Measurements from ENCODE around the gene FBXO34.

Gene FBXO34

DNA sequence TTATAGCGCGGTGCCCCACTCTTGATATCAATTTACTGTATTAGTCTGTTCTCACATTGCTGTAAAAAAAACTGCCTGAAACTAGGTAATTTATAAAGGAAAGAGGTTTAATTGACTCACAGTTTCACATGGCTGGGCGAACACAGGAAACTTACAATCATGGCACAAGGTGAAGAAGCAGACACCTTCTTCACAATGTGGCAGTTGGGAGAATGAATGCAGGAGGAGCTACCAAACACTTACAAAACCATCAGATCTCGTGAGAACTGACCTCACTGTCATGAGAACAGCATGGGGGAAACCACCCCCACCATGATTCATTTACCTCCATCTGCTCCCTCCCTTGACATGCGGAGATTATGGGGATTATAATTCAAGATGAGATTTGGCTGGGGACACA lies 42.3 kb downstream of the FBXO34 start:
- Mint-ChIP-seq H3K4me3 (no peak overlapping the region), H3K4me1 (peaks cover 7% of the 10 kb centered on the region), H3K36me3 (peaks cover 58% of the 10 kb centered on the region), H3K27me3 (no peaks in the 10 kb centered on the region), H3K27ac (no peak overlapping the region), H3K9me3 (peaks cover 27% of the 10 kb centered on the region)
- ATAC-seq = no peak

DNA sequence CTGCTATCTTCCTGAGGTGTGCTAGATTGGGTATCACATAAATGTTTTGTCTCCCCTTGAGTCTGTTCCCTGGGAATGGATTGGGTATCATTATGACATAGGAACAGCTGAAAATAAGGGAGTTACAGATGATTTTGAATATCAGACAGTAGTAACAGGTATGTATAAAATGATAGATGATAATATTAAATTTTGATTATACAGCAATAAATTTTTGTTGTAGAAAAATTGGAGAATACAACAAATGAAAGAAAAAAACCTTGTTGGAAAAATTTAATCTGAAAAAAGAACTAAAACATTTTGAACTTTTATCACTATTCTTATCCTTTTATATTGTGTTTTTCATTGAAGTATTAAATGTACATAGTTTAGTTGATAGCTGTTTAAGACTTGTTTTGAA lies 43.2 kb downstream of the FBXO34 start:
- H3K4me1 Mint-ChIP-seq = peaks cover 7% of the 10 kb centered on the region
- ATAC-seq = no peak
- peaks cover 65% of the 10 kb centered on the region for H3K36me3 Mint-ChIP-seq

DNA sequence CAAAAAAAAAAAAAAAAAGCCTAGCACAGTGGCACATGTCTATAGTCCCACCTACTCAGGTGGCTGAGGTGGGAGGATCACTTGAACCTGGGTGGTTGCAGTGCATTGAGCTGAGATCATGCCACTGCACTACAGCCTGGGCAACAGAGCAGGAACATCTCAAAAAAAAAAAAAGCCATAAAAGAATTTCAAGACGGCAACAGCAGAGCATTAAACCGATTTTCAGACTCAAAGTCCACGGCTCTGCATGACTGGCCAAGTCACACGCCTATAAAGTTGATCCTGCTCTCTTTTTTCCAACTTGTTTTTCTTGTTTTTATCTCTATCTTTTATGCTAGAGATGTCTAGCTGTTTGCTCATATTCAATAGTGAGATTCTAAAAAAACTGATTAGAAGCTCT lies 45.3 kb downstream of the FBXO34 start:
- Mint-ChIP-seq H3K9me3 (peaks cover 13% of the 10 kb centered on the region), H3K27ac (no peak overlapping the region)

More for the DNA sequence above, 43.2 kb downstream of the FBXO34 start:
- no peak overlapping the region for H3K4me3 Mint-ChIP-seq
- H3K27me3 Mint-ChIP-seq = no peaks in the 10 kb centered on the region
- H3K9me3 Mint-ChIP-seq = peaks cover 27% of the 10 kb centered on the region
- no peak overlapping the region for H3K27ac Mint-ChIP-seq

DNA sequence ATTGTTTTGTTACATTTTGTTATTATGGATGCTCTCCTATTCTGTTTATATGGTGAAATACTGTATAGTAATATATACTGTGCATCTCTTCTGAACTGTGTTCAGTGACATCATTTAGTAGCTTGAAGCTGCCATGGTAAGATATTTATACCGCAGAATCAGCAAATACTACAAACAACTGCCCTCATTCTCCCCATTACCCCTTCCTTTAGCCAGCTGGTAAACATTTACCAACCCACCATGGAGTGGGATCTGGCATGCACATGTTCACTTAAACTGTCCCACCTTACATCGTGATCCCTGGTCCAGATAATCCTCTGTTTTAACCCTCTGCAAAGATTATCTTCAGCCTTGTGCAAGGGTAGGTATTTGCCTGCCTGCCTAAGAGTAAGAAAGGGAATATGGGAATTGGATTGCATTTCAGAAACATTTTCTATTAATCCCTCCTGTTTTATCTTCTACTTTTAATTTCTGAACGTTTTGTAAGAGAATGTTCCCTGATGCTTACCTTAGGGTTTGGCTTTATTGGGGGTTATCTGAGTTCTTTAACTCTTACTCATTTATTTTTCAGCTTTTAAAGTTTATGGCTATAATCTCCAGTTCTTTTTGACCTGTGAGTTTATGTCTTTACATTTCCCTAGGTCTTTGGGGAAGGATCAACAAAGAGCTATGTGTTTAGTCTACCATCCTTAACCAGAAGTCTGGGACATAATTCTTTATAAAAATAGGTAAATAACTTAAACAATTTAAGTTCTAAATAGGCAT lies 46.5 kb downstream of the FBXO34 start:
- Mint-ChIP-seq H3K36me3 (peaks cover 38% of the 10 kb centered on the region), H3K27me3 (no peaks in the 10 kb centered on the region), H3K4me1 (no peaks in the 10 kb centered on the region), H3K9me3 (peaks cover 13% of the 10 kb centered on the region), H3K4me3 (no peak overlapping the region), H3K27ac (no peak overlapping the region)
- ATAC-seq = no peak

More for the DNA sequence above, 45.3 kb downstream of the FBXO34 start:
- Mint-ChIP-seq H3K36me3 (peaks cover 45% of the 10 kb centered on the region), H3K4me1 (no peaks in the 10 kb centered on the region), H3K27me3 (no peaks in the 10 kb centered on the region), H3K4me3 (no peak overlapping the region)
- no peak for ATAC-seq

DNA sequence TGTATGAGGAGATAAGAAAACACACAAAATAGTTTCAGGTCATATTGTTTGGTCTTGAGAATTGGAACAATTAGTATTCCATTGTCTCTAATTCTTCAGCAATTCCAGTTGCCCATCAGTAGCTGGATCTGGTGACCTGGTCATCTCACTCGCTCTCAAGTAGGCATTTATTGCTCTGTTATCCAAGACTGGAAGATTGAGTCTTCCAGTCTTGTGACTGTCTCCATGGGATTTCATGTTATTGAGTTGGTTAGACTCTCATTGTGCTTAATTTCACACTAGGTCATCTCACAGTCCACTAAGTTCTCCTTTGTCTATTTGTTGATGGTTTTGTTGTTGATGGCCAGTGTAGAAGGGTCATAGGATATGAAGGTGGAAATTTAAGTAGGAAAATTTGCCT lies 47.5 kb downstream of the FBXO34 start:
- H3K27me3 Mint-ChIP-seq = no peaks in the 10 kb centered on the region
- no peaks in the 10 kb centered on the region for H3K4me1 Mint-ChIP-seq
- H3K9me3 Mint-ChIP-seq = peaks cover 6% of the 10 kb centered on the region
- no peak overlapping the region for H3K27ac Mint-ChIP-seq
- ATAC-seq = no peak
- H3K36me3 Mint-ChIP-seq = peaks cover 29% of the 10 kb centered on the region
- no peak overlapping the region for H3K4me3 Mint-ChIP-seq

DNA sequence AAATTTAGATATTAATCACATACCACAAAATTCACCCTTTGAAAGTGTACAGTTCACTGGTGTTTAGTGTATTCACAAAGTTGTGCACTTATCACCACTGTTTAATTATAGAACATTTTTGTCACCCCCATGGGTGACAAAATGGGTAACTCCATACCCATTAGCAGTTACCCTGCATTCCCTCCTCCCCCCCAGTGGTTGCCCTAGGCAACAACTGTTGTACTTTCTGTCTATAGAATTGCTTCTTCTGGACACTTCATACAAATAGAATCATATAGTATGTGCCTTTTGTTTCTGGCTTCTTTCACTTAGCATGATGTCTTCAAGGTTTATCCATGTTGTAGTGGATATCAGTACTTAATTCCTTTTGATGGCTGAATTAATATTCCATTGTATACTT lies 52.7 kb downstream of the FBXO34 start:
- Mint-ChIP-seq H3K27ac (no peak overlapping the region), H3K9me3 (no peaks in the 10 kb centered on the region), H3K27me3 (no peaks in the 10 kb centered on the region), H3K4me1 (peaks cover 20% of the 10 kb centered on the region), H3K36me3 (peaks cover 2% of the 10 kb centered on the region), H3K4me3 (no peak overlapping the region)
- ATAC-seq = no peak

DNA sequence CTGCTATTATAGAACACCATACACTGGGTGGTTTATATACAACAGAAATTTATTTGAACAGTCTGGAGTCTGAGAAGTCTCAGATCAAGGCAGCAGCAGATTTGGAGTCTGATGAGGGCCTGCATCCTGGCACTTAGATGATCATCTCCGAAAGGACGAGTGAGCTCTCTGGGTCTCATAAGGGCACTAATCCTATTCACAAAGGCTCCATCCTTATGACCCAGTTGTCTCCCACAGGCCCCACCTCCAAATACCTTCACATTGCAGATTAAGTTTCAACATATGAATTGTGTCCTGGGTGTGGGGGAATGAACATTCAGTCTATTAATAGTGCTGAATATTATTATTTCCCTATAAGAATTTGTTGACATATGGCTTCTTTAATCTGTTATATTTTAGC lies 53.6 kb downstream of the FBXO34 start:
- no peak overlapping the region for H3K27ac Mint-ChIP-seq
- H3K9me3 Mint-ChIP-seq = no peaks in the 10 kb centered on the region
- no peaks in the 10 kb centered on the region for H3K36me3 Mint-ChIP-seq
- peaks cover 20% of the 10 kb centered on the region for H3K4me1 Mint-ChIP-seq
- no peak for ATAC-seq
- no peaks in the 10 kb centered on the region for H3K27me3 Mint-ChIP-seq
- no peak overlapping the region for H3K4me3 Mint-ChIP-seq

DNA sequence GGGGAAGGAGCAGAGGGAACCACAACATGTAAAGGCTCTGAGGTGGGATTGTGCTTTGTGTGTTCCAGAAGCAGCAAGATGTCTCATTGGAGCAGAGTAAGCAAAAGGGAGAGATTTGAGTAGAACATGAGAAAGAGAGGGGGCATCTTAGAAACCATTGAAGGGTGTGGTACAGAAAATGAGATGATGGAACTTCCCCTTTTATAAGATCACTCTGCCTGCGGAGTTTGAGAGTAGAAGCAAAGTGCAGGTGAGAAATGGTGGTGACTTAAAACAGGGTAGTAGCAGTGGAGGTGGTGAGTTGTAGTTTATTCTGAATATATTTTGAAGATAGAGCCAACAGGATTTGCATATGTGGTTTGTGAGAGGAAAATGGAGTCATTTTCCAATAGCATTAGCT lies 56.0 kb downstream of the FBXO34 start:
- Mint-ChIP-seq H3K4me1 (peaks cover 23% of the 10 kb centered on the region), H3K36me3 (no peaks in the 10 kb centered on the region), H3K9me3 (no peaks in the 10 kb centered on the region), H3K4me3 (no peak overlapping the region), H3K27me3 (no peaks in the 10 kb centered on the region), H3K27ac (peak overlapping the region; percentile 22)
- peak; percentile 94 for ATAC-seq

DNA sequence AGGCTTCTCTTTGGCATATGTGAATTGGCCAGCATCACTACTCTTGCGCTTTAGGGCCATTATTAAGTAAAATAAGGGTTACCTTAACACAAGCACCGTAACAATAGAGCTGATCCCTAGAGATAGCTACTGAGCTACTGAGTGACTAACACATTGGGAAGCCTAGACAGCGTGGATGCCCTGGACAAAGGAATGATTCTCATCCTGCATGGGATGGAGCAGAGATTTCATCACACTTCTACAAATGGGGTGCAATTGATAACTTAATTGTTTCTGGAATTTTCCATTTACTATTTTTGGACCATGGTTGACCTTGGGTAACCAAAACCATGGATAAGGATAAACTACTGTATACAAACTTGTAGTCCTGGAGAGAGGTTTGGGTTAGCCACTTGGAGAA lies 57.1 kb downstream of the FBXO34 start:
- no peaks in the 10 kb centered on the region for H3K36me3 Mint-ChIP-seq
- no peaks in the 10 kb centered on the region for H3K27me3 Mint-ChIP-seq
- ATAC-seq = no peak
- H3K9me3 Mint-ChIP-seq = no peaks in the 10 kb centered on the region
- no peak overlapping the region for H3K27ac Mint-ChIP-seq
- H3K4me1 Mint-ChIP-seq = peaks cover 34% of the 10 kb centered on the region
- H3K4me3 Mint-ChIP-seq = no peak overlapping the region

DNA sequence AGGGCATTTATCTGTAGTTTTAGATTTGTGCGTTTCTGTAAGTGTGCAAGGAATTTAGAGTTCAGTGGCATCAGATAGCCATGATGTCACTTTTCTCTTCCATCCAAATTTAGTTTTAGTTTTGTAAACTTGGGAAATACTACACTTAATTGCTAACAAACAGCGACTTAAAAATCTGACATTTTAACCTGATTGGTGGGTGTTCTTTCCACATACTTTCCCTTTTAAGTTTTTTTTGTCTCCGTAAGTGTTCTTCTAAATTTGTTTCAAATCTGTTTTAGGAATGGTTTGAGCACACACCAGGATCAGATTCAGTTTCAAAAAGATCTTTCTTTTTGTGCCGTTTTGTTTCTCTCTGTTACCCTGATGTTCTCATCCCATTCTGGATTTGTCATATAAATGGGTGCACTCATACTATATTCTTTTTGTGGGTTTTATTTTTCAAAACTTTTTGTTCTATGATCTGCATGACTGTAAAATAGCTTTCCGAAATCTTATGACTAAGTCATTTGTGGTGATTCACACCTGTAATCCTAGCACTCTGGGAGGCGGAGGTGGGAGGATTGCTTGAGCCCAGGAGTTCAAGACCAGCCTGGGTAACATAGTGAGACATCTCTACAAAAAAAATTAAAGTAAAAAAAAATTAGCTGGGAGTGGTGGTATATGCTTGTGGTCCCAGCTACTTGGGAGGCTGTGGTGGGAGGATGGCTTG lies 58.9 kb downstream of the FBXO34 start:
- H3K36me3 Mint-ChIP-seq = no peaks in the 10 kb centered on the region
- H3K4me3 Mint-ChIP-seq = no peak overlapping the region
- no peaks in the 10 kb centered on the region for H3K27me3 Mint-ChIP-seq
- no peak overlapping the region for H3K27ac Mint-ChIP-seq
- ATAC-seq = no peak
- peaks cover 53% of the 10 kb centered on the region for H3K4me1 Mint-ChIP-seq
- no peaks in the 10 kb centered on the region for H3K9me3 Mint-ChIP-seq

DNA sequence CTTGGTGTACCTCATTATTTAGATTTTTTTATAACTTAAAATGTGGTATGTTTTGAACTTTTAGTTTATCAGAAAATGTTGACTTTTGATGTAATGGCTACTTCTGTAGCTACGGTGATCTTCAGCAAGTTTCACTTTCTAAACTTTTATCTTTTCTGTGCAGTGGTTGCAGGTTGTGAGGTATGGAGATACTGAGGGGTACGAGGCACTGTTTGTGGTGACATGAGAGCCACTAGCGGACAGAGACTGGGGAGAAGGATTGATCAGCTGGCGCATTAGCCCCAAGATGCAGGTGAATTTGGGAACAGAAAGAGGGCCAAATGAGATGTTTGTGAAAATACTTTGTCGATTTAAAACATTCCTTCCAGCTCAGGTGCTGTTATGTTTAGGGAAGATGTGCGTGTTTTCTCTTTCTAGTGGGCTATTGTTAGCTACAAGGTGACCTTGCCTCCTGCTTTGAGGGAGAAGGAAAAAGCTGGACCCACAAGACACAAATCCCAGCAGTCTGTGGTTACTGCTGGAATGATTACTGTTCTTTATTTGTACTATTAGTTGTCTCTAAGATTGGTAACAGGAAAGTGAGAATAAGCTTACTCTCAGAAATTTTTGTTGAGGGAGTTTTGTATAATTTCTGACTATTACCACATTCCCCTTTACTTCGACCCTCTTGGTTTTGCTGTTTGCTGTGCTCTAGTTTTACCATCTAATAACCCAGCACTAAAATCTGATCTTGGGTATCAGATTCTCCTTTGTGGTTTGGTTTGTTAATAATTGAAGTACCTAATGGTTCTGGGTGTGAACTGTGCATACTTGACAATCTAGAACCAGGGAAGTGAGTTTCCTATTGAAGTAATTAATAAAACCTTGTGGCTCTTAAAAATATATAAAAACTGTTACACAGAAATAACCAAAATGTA lies 61.7 kb downstream of the FBXO34 start:
- Mint-ChIP-seq H3K9me3 (no peaks in the 10 kb centered on the region), H3K27me3 (no peaks in the 10 kb centered on the region), H3K4me1 (peaks cover 34% of the 10 kb centered on the region), H3K27ac (peak overlapping the region; percentile 79), H3K4me3 (peak overlapping the region; percentile 72), H3K36me3 (no peaks in the 10 kb centered on the region)
- ATAC-seq = no peak

DNA sequence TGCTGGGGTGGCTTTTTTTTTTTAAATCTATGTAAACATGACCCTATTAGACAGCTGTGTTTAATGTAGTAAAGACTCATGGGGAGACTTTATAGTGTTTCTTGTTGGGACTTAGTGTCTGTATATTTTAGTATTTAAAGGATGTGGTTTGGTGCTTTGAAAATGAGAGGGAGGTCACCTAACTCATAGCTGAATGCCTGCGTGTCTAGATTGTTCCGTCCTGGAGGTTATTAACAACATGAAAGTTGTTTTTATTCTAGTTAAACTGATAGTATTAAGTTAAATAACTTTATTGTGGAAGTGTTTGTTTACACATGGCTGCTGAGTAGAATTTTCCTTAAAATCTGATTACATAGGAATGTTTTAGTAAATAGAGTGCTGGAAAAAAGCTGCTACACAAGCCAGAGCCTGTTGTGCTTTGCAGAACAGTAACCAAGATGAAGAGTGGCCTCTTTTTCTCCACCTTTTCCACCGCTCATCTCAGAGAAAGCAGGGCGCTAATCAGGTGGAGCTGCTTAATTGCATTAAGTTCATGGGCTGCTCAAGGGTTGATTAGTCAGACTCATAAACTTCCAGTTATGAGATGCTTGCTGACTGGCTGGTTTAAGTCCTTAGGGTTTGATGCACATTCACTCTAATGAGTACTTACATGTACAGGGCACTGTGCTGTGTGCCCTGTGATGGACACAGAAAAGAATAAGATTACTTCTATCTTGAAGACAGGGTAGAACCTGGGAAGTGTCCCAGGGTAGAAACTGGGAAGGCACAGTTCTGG lies 62.7 kb downstream of the FBXO34 start:
- Mint-ChIP-seq H3K9me3 (no peaks in the 10 kb centered on the region), H3K27ac (peak overlapping the region; percentile 79), H3K27me3 (no peaks in the 10 kb centered on the region), H3K4me3 (no peak overlapping the region), H3K4me1 (peaks cover 34% of the 10 kb centered on the region), H3K36me3 (no peaks in the 10 kb centered on the region)
- ATAC-seq = peak; percentile 51

DNA sequence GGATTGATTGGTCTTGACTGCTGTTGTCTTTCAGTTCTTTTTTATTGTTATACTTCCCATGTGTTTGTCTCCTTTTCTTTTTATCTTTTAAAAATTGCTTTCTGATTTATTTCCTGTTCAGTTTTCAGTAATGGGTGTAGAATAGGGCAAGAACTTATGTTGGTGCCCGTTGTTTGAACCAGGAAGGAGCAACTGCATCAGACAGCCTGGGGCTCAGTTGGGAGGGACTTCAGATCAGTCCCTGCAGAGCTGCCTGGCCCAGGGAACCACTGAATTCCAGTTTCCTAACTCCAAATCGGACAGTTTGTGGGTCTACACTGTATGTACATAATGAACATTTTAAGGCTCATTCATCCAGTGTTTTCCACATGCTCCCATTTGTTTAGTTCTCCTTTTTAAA lies 64.9 kb downstream of the FBXO34 start:
- no peak overlapping the region for H3K27ac Mint-ChIP-seq
- peaks cover 47% of the 10 kb centered on the region for H3K4me1 Mint-ChIP-seq
- no peak for ATAC-seq
- H3K36me3 Mint-ChIP-seq = no peaks in the 10 kb centered on the region
- no peak overlapping the region for H3K4me3 Mint-ChIP-seq
- H3K9me3 Mint-ChIP-seq = no peaks in the 10 kb centered on the region
- no peaks in the 10 kb centered on the region for H3K27me3 Mint-ChIP-seq

DNA sequence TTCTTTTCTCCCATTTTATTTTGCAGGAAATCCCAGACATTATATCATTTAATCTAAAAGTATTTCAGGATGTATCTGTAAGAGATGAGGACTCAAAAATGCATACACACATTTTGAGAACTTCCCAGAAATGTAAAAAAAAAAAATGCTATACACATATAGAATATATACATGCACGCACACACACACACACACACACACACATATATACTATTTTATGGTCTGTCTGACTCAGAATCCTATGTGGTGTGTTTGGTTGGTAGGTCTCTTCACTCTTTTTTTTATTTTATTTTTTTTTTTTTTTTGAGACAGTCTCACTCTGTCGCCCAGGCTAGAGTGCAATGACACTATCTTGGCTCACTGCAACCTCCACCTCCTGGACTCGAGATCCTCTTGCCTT lies 65.5 kb downstream of the FBXO34 start:
- H3K36me3 Mint-ChIP-seq = no peaks in the 10 kb centered on the region
- H3K4me3 Mint-ChIP-seq = no peak overlapping the region
- ATAC-seq = no peak
- no peaks in the 10 kb centered on the region for H3K27me3 Mint-ChIP-seq
- peaks cover 47% of the 10 kb centered on the region for H3K4me1 Mint-ChIP-seq
- no peaks in the 10 kb centered on the region for H3K9me3 Mint-ChIP-seq
- H3K27ac Mint-ChIP-seq = no peak overlapping the region

DNA sequence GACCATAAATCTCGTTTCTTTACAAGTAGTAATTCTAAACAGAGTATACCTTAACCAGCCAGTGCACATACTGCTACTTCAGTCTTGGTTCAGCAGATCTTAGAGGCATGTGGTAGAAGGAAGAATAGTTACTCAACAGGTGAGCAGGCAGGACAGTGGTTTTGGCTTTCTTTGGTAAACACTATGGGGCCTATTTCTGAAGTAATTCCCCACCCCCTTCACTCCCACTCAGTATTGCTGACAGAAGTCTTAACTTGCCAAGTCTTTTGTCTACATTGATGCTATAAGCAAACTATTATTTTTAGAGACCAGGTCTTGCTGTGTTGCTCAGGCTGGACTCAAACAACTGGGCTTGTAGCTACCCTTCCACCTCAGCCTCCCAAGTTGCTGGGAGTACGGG lies 68.5 kb downstream of the FBXO34 start:
- no peak overlapping the region for H3K4me3 Mint-ChIP-seq
- peak; percentile 61 for ATAC-seq

More for the DNA sequence above, 68.5 kb downstream of the FBXO34 start:
- peaks cover 26% of the 10 kb centered on the region for H3K4me1 Mint-ChIP-seq
- H3K27ac Mint-ChIP-seq = no peak overlapping the region
- H3K36me3 Mint-ChIP-seq = no peaks in the 10 kb centered on the region
- H3K9me3 Mint-ChIP-seq = no peaks in the 10 kb centered on the region
- H3K27me3 Mint-ChIP-seq = no peaks in the 10 kb centered on the region

Data from stimulated activated memory B cell treated with anti-CD40 and anti-IgM and Interleukin-4, amounts not matched to agents 10 μg/mL and 1 μg/mL and 100 μg/mL, for 72 hours (primary cell).